A673 (cell line): ENCODE results near the gene P3H4. TPM values are rescaled to one million over a fixed set of nuclear protein-coding genes. Genes with fewer than 3 reads are reported as not detected.

Experiments used
- BruUV-seq: library from RNA; stranded (reverse); fragments of 400-500 nt; replicated peaks from 2 replicates; lab custom pipeline; 2021; lab: Mats Ljungman, UMichigan
- CTCF ChIA-PET: fragments of 300-600 bp; sonication (Branson Sonifier 250); formaldehyde crosslinking; loops from one replicate; lab custom pipeline; 2022; ENCODE audit warnings: antibody characterized with exemption; lab: Charles Lee
- POLR2A ChIA-PET: fragments of 300-600 bp; sonication (Branson Sonifier 250); formaldehyde crosslinking; loops from one replicate; lab custom pipeline; 2022; ENCODE audit warnings: antibody characterized with exemption; ENCODE audit not compliant: low non-redundant PET; lab: Charles Lee
- DNase-seq: peaks from one replicate; pipeline ENCODE4 v3.0.0-alpha.2; 2015; ENCODE audit warnings: low spot score
- H3K27ac ChIP-seq: fragments of 200-600 bp; sonication (generic); 2 replicates; pipeline ENCODE4 v1.5.1; 2016; ENCODE audit warnings: mixed run types, low read depth, mild to moderate bottlenecking, mixed read lengths, antibody characterized with exemption, low read length; ENCODE audit not compliant: poor library complexity, severe bottlenecking
- H3K27me3 ChIP-seq: fragments of 200-600 bp; sonication (generic); replicated peaks from 2 replicates; pipeline ENCODE4 v1.6.1; 2017; ENCODE audit warnings: mixed run types, low read depth, mild to moderate bottlenecking, mixed read lengths, antibody characterized with exemption, low read length; ENCODE audit not compliant: insufficient read depth, poor library complexity
- H3K36me3 ChIP-seq: fragments of 200-600 bp; sonication (generic); 2 replicates; pipeline ENCODE4 v1.6.1; 2016; ENCODE audit warnings: mixed run types, mild to moderate bottlenecking, mixed read lengths, antibody characterized with exemption, low read length; ENCODE audit not compliant: insufficient read depth, poor library complexity, severe bottlenecking
- H3K4me1 ChIP-seq: fragments of 200-600 bp; sonication (generic); 2 replicates; pipeline ENCODE4 v1.6.1; 2017; ENCODE audit warnings: mixed run types, mild to moderate bottlenecking, mixed read lengths, antibody characterized with exemption, low read length; ENCODE audit not compliant: insufficient read depth, poor library complexity, severe bottlenecking
- H3K4me3 ChIP-seq: fragments of 200-600 bp; sonication (generic); 2 replicates; pipeline ENCODE4 v1.5.1; 2016; ENCODE audit warnings: low read depth, mixed run types, mild to moderate bottlenecking, mixed read lengths, low read length; ENCODE audit not compliant: poor library complexity, severe bottlenecking
- H3K9me3 ChIP-seq: fragments of 200-600 bp; sonication (generic); 2 replicates; pipeline ENCODE4 v1.6.1; 2016; ENCODE audit warnings: mixed run types, low read depth, mild to moderate bottlenecking, mixed read lengths, antibody characterized with exemption, low read length; ENCODE audit not compliant: poor library complexity, severe bottlenecking
- EZH2 ChIP-seq: fragments of 200-600 bp; sonication (generic); IDR thresholded peaks from 2 replicates; pipeline ENCODE4 v1.6.1; 2017; ENCODE audit warnings: borderline replicate concordance, low read depth, mild to moderate bottlenecking, mixed read lengths, antibody characterized with exemption, low read length; ENCODE audit not compliant: poor library complexity, severe bottlenecking
- intact Hi-C: fragments of 100-400 bp; cut with micrococcal nuclease; formaldehyde crosslinking; loops from one replicate; pipeline ENCODE4 v1.10.0; 2022; ENCODE audit not compliant: unreplicated experiment
- total RNA-seq: library from RNA; stranded (reverse); gene quantifications from 2 replicates; pipeline ENCODE4 v1.2.3, GENCODE V29; 2021
- TF ChIP-seq, protein P1 (sequence below): fragments of 300-800, 200-600 bp; sonication (generic); conservative IDR thresholded peaks from 2 replicates; pipeline ENCODE4 v1.5.1; 2017; ENCODE audit warnings: low read depth, mild to moderate bottlenecking, antibody characterized with exemption, low read length, moderate library complexity, mixed read lengths

The P3H4 gene
- total RNA-seq, 1 experiment from 2014 or later: 5.9 TPM

DNA sequence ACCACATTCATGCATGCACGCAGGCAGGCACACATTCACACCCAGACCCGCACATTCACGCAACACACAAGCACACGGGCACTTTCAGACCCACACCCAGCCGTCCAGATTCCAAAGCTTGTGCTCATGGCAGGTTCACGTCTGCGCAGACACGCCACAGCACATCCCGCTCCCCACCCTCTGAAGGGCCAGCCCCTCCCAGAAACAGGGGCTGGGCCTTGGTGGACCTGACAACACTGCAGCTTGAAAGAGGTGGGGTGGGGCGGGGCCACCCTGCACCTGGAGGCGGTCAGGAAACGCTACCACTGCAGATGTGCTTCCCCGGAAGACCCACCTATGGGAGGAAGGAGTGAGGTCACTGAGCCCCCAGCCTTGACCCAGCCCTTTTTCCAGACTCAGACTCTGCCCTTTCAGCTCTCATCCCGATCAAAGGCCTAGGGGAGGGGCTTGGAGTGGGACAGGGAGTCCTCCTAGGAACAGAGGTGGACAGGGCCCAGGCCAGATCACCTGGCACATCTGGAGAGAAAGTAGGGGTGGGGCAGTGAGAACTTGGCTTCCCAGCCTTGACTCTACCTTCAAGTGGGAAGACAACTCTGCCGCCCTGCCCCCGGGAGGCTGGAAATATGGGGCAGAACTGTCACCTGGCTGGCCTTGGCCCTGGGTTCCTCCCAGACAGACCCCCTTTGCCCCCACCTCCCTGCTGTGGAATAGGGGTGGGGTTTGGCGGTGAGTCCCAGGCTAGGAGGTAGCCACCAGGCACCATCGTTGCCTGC, 11.0 kb downstream of the P3H4 start:
- POLR2A ChIA-PET: no interaction called here

DNA sequence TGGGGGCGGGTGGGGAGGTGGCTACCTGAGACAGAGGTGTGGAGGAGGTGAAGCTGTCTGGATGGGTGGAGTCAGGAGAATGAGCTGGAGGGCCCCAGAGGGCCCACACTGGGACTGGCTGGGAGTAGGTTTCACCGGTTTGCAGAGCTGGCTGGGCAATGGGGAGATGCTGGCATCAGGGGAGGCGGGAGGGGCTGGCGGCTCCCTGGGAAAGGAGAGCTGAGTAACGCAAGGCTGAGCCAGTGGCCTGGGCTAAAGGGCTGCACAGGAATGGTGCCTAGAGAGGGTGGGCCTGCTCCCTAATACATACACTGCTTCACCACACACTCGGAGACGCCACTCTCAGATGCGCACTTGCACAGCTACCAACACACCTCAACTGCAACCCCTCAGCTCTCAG, 12.4 kb downstream of the P3H4 start:
- no peak for DNase-seq
- no peaks in the 10 kb centered on the region for H3K9me3 ChIP-seq
- ChIA-PET POLR2A (no interaction called here), CTCF (no interaction called here)
- no peaks in the 10 kb centered on the region for H3K27me3 ChIP-seq
- TF ChIP-seq EZH2: no peak
- TF ChIP-seq, protein P1, sequence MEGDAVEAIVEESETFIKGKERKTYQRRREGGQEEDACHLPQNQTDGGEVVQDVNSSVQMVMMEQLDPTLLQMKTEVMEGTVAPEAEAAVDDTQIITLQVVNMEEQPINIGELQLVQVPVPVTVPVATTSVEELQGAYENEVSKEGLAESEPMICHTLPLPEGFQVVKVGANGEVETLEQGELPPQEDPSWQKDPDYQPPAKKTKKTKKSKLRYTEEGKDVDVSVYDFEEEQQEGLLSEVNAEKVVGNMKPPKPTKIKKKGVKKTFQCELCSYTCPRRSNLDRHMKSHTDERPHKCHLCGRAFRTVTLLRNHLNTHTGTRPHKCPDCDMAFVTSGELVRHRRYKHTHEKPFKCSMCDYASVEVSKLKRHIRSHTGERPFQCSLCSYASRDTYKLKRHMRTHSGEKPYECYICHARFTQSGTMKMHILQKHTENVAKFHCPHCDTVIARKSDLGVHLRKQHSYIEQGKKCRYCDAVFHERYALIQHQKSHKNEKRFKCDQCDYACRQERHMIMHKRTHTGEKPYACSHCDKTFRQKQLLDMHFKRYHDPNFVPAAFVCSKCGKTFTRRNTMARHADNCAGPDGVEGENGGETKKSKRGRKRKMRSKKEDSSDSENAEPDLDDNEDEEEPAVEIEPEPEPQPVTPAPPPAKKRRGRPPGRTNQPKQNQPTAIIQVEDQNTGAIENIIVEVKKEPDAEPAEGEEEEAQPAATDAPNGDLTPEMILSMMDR: no peak
- no peaks in the 10 kb centered on the region for H3K4me1 ChIP-seq
- no peak overlapping the region for H3K27ac ChIP-seq
- no TSS peak for BruUV-seq
- H3K36me3 ChIP-seq: no peaks in the 10 kb centered on the region
- intact Hi-C loops: no loop called here
- H3K4me3 ChIP-seq: no peak overlapping the region

More for the DNA sequence above, 11.0 kb downstream of the P3H4 start:
- Histone ChIP-seq H3K27me3 (no peaks in the 10 kb centered on the region), H3K4me1 (no peaks in the 10 kb centered on the region), H3K4me3 (no peak overlapping the region), H3K36me3 (no peaks in the 10 kb centered on the region), H3K27ac (no peak overlapping the region), H3K9me3 (no peaks in the 10 kb centered on the region)
- DNase-seq: no peak
- no TSS peak for BruUV-seq
- CTCF ChIA-PET: no interaction called here
- TF ChIP-seq, protein P1: no peak
- TF ChIP-seq EZH2: no peak
- intact Hi-C loops: loop anchor here (1.0 kb wide), 1 partner anchor 62 kb away; no protein-coding TSS in a partner anchor

DNA sequence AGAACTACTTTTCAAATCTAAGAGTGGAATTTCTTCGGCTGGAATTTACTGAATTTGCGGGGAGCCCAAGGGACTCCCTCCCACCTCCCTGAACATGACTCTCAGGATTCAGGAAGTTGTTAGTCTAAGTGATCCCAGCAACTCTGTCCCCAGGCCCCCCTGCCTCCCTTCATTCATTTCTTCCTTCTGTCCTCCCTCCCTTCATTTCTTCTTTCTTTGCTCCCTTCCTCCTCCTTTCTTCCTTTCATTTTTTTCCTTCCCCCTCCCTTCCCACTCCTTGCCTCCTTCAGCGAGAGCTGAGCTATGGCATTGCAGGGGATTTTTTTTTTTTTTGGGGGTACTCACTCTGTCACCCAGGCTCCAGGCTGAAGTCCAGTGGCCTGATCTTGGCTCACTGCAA, 14.4 kb downstream of the P3H4 start:
- Histone ChIP-seq H3K4me3 (no peak overlapping the region), H3K9me3 (no peaks in the 10 kb centered on the region), H3K27me3 (no peaks in the 10 kb centered on the region), H3K36me3 (no peaks in the 10 kb centered on the region), H3K27ac (no peak overlapping the region), H3K4me1 (no peaks in the 10 kb centered on the region)
- TF ChIP-seq EZH2: no peak
- TF ChIP-seq, protein P1: no peak
- BruUV-seq: no TSS peak
- ChIA-PET CTCF (no interaction called here), POLR2A (no interaction called here)
- no peak for DNase-seq
- intact Hi-C loops: no loop called here
